ENCODE measurements around the gene TAMM41.
"Not testable (repeated sequence)": the region's sequence is repeated elsewhere in the genome, so short reads cannot be mapped to it uniquely, and the experiment has no call there.

The TAMM41 gene

DNA sequence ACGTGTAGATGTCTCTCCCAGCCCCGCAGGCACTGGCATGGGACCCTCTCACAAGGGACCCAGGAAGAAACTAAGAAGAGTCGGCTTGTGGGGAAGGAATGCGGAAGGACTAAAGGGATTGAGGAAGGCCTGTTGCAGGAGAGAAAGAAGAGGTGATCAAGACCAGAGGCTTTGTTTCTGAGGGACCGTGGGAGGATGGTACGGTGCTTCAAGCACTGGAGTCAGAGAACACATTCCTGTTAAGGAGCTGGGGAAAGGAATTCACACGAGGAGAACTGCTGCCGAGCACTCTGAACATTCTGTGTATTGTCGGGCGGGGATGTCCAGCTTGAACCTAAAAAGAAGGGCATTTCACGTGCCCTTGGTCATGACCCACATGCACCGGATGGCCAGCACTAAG lies 91.4 kb downstream of the TAMM41 start:
- DNase-seq (ENCODE audit: low read depth), result no peak
- in situ Hi-C loops (cut with HindIII; ENCODE audit: low sequenced_read_pairs), result no loop called here
- TF ChIP-seq, protein P1, sequence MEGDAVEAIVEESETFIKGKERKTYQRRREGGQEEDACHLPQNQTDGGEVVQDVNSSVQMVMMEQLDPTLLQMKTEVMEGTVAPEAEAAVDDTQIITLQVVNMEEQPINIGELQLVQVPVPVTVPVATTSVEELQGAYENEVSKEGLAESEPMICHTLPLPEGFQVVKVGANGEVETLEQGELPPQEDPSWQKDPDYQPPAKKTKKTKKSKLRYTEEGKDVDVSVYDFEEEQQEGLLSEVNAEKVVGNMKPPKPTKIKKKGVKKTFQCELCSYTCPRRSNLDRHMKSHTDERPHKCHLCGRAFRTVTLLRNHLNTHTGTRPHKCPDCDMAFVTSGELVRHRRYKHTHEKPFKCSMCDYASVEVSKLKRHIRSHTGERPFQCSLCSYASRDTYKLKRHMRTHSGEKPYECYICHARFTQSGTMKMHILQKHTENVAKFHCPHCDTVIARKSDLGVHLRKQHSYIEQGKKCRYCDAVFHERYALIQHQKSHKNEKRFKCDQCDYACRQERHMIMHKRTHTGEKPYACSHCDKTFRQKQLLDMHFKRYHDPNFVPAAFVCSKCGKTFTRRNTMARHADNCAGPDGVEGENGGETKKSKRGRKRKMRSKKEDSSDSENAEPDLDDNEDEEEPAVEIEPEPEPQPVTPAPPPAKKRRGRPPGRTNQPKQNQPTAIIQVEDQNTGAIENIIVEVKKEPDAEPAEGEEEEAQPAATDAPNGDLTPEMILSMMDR (IDR thresholded peaks at IDR 0.05; ENCODE audit: low read depth, low read length, missing control alignments), result no peak
- H3K4me3 ChIP-seq (ENCODE audit: low read depth, low read length), result no peak overlapping the region

DNA sequence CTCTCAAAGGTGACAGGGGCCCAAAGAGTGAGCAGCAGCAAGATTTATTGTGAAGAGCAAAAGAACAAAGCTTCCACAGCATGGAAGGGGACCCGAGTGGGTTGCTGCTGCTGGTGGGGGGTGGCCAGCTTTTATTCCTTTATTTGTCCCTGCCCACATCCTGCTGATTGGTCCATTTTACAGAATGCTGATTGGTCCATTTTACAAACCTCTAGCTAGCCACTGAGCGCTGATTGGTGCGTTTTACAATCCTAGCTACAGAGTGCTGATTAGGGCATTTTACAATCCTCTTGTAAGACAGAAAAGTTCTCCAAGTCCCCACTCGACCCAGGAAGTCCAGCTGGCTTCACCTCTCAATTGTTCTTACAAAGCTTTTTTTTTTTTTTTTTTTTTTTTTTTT lies 94.4 kb downstream of the TAMM41 start:
- H3K4me3 ChIP-seq (ENCODE audit: low read depth, low read length); in situ Hi-C loops (cut with HindIII; ENCODE audit: low sequenced_read_pairs); DNase-seq (ENCODE audit: low read depth): not testable (repeated sequence)

DNA sequence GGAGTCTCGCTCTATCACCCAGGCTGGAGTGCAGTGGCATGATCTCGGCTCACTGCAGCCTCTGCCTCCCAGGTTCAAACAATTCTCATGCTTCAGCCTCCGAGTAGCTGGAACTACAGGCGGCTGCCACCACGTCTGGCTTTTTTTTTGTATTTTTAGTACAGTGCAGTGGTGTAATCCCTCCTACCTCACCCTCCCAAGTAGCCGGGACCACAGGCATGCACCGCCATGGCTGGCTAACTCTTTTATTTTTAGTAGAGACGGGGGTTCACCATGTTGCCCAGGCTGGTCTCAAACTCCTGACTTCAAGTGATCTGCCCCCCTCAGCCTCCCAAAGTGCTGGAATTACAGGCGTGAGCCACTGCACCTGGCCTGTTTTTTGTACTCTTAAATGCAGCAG lies 98.4 kb downstream of the TAMM41 start:
- H3K4me3 ChIP-seq (ENCODE audit: low read depth, low read length); DNase-seq (ENCODE audit: low read depth); in situ Hi-C loops (cut with HindIII; ENCODE audit: low sequenced_read_pairs): not testable (repeated sequence)
